ENCODE measurements around the gene INPP4B.

INPP4B gene

GRCh38 chr4:142194905-142195304 is 651.2 kb downstream of the INPP4B start:
- DNase-seq: no peak

- no peak for DNase-seq
These were observed 654.2 kb downstream of the INPP4B start for GRCh38 chr4:142191901-142192300.

DNA sequence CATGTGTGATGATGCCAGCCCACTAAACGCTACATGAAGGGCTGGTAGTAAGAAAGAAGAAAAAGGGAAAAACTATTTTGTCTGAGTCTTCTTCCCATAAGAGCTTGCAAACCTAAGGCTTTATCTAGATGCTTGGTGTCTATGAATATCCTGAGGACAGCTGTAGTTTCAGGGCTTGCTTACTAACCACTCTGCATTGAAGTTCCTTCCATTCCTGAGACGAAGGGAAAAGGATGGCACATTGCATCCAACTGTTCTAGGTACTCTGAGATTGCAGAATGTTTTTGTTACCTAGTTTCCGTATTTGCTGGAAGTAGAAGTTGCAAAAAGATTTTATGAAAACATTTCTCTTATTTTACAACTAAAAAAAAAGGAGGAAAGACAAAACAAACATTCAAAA is 665.1 kb downstream of the INPP4B start:
- DNase-seq: no peak

DNA sequence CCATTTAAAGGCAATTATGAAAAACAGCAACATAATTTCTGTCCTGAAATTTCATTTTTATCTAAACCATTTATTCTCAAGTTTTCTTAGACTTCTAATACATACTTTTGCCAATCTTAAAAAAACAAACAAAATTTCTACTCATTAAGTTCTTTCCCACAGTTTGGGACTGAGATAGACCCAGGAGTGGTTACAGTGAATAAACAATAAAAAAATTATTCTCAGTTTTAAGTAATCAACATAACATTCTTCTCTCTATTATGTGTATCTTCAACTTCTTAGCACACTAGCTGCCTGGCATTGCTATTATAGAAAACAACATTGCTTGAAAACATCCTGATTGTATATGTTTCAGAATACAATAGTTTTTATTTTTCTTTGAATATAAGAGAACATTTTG is 676.9 kb downstream of the INPP4B start:
- DNase-seq: no peak

- no peak for DNase-seq
These were observed 677.9 kb downstream of the INPP4B start for GRCh38 chr4:142168181-142168580.

DNA sequence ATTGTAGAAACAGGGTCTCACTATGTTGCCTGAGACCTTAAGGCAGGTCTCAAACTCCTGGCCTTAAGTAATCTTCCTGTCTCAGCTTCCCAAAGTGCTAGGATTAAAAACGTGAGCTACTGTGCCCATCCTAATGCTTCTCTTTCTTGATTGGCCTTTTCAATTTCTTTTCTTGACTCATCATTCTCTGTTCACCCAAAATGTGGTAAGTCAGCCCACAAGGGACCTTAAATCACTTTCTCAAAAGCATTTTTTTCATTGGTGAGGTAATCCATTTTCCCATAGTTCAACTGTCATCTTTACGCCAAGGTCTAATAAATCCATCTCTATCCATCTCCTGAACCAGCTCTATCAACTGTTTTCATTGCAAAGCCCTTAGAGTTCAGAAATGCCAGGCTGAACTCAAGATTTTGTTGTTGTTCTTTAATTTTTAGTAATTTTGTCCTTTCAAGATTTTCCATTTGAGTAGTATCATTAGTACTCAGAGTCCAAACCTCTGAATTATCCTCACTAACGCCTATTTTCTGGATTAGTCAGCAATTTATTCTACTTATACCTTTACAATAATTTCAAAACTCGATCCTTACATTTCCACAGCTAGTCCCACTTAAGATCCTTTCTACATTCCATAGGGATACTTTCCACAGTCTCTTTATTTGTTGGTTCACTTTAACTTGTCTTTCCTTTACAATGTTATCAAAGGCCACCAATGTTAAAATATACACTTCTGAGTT is 681.2 kb downstream of the INPP4B start:
- DNase-seq: no peak

GRCh38 chr4:142161086-142161485 is 685.0 kb downstream of the INPP4B start:
- no peak for DNase-seq

- DNase-seq: no peak
These were observed 685.6 kb downstream of the INPP4B start for GRCh38 chr4:142160509-142160908.

DNA sequence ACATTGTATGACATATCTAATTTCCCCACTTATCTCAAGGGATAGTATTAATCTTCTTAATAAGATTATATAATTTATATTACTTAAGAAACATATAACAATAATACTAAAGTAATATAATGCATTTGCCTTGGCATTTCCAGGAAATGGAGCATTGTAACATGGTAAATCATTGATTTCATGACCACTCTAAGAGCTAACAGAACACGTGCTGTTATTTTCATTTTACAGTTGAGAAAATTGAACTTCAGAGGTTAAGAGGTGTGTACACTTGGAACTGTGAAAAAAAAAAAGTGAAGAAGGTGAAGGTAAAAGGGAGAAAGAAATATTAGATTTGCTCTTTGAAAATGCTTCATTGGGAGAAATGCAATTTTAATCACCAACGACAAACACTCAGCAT is 687.1 kb downstream of the INPP4B start:
- no peak for DNase-seq

GRCh38 chr4:142156256-142156655 is 689.8 kb downstream of the INPP4B start:
- DNase-seq: no peak

- DNase-seq: no peak
These were observed 690.8 kb downstream of the INPP4B start for GRCh38 chr4:142155347-142155746.

DNA sequence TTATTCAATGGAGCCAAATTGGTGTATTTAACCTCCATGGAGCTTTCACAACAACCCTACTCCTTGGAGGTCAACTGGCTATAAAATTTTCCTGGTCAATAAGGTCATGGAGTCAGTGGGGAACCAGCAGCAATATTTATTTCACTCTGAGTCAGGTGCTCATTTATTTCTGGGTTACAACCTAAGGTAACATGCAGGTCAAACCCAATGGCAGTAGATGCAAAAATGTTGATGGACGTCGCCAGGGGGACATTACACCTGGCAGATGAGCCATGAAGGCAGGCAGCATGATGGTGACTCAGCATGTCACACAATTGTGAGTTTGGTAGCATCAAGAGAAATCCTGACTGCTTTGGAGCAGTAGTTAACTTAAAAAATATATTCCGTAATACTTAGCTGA is 695.6 kb downstream of the INPP4B start:
- no peak for DNase-seq

DNA sequence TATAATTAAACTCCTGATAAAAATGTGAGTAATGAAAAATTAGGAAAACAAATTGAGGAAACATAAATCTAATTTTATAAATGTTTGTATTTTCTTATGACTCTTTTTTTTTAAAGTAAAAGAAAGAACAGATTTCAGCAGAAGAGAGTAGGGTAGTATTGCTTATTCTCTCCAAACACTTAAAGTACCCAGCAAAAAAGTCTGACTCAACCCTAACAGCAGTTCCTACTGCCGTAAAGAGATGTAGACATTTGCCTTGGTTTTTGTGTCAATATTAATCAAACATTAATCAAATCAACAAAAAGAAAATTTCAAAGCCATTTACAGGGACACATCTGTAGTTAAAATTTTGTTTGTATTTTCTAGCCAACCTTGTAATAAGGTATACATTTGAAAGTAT is 701.3 kb downstream of the INPP4B start:
- DNase-seq: no peak

- DNase-seq: no peak
These were observed 703.6 kb downstream of the INPP4B start for GRCh38 chr4:142142366-142143054.

DNA sequence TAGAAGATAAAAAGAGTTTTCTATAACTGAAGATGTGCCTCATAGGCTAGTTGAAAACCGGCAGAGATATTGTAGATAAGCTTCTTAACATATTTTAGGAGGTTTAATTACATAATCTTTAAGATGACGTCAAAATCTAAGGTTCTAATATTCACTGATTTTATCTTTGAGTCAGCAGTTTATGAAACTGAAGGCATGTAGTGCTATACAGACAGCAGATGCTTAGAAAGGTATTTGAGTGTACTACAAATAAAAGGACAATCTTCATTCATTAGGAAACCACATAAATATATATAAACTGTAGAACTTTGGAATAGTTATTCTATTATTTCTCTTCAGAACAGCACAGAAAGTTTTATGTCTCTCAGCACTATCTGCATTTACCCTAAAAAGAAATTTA is 704.9 kb downstream of the INPP4B start:
- DNase-seq: no peak

- no peak for DNase-seq
These were observed 715.4 kb downstream of the INPP4B start for GRCh38 chr4:142130666-142131065.

- DNase-seq: no peak
These were observed 716.2 kb downstream of the INPP4B start for GRCh38 chr4:142129931-142130330.

- DNase-seq: no peak
These were observed 716.6 kb downstream of the INPP4B start for GRCh38 chr4:142129473-142129872.

- no peak for DNase-seq
These were observed 717.6 kb downstream of the INPP4B start for GRCh38 chr4:142128529-142128928.

DNA sequence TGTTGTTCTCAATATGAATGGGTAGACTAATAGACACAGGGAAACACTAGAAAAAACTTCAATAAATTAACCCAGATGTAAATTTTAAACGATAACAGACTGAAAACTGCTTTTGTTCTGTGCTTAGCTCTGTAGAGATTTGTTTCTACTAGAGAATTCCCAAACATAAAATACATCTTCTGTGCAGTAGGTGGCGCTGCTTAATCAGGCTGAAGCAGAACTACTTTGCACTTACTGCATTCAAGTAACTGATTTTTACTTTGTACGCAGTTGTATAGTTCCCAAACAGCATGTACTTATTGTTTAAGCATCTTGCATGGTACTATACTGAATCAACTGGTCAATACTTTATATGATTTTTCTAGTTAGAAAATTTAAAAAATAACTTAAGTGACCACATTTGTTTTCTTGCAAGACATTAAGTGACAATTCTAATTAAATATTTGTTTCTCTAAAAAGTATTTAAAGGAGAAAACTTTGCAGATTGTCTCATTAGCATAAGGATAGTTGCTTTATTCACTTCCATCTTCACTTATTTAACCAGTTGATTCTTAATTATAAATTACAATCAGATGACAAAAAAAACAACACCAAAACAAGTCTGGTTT is 719.1 kb downstream of the INPP4B start:
- DNase-seq: peak; percentile 49 to 77

GRCh38 chr4:142124874-142125273 is 721.2 kb downstream of the INPP4B start:
- DNase-seq: no peak

GRCh38 chr4:142121448-142122350 is 724.4 kb downstream of the INPP4B start:
- DNase-seq: no peak

- DNase-seq: no peak
These were observed 725.2 kb downstream of the INPP4B start for GRCh38 chr4:142120921-142121320.

All from CD4-positive, alpha-beta T cell treated with Interleukin-4 for 1 hour (primary cell).